Measurements from ENCODE around the gene NRIP1.

The NRIP1 gene

GRCh38 chr21:15061279-15061678, 3.5 kb downstream of the NRIP1 start:
- Histone ChIP-seq H3K4me1 (ENCODE audit: control insufficient read depth in 1 of 2, insufficient read depth in 1 of 2, low read depth in 1 of 2, low read length in 1 of 2) (peaks cover 62 to 83% of the 10 kb centered on the region in 2 experiments), H3K9me3 (no peaks in the 10 kb centered on the region), H3K27me3 (no peaks in the 10 kb centered on the region), H3K36me3 (no peaks in the 10 kb centered on the region), H3K4me3 (ENCODE audit: low read depth in 1 of 2, low read length in 1 of 2) (no peak overlapping the region), H3K27ac (peak overlapping the region; percentile 28)
- TF ChIP-seq, protein P1, sequence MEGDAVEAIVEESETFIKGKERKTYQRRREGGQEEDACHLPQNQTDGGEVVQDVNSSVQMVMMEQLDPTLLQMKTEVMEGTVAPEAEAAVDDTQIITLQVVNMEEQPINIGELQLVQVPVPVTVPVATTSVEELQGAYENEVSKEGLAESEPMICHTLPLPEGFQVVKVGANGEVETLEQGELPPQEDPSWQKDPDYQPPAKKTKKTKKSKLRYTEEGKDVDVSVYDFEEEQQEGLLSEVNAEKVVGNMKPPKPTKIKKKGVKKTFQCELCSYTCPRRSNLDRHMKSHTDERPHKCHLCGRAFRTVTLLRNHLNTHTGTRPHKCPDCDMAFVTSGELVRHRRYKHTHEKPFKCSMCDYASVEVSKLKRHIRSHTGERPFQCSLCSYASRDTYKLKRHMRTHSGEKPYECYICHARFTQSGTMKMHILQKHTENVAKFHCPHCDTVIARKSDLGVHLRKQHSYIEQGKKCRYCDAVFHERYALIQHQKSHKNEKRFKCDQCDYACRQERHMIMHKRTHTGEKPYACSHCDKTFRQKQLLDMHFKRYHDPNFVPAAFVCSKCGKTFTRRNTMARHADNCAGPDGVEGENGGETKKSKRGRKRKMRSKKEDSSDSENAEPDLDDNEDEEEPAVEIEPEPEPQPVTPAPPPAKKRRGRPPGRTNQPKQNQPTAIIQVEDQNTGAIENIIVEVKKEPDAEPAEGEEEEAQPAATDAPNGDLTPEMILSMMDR (IDR thresholded peaks at IDR 0.05): no peak

- H3K4me3 ChIP-seq (ENCODE audit: low read depth in 1 of 2, low read length in 1 of 2): no peak overlapping the region
Observed at GRCh38 chr21:15060543-15061175, 4.1 kb downstream of the NRIP1 start.

DNA sequence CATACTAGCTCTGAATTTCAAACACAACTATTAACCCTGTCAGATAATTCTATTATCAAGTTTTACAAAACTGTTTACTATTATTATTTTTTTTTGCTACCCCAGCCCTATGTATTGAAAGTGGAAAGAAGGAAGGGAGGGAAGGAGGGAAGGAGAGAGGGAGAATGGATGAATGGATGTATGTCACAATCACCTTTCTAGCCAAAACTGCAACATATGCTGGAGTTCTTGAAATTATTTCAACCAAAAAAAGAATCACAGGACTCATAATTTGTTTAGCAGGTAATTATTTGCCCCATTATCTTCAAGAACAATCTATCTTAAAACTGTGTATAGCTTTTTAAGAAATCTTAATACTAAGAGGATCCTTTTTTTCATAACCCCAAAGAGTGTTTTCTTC, 5.4 kb downstream of the NRIP1 start:
- no peaks in the 10 kb centered on the region for H3K27me3 ChIP-seq
- TF ChIP-seq, protein P1 (IDR thresholded peaks at IDR 0.05): no peak
- peaks cover 56 to 74% of the 10 kb centered on the region in 2 experiments for H3K4me1 ChIP-seq (ENCODE audit: control insufficient read depth in 1 of 2, insufficient read depth in 1 of 2, low read depth in 1 of 2, low read length in 1 of 2)
- H3K36me3 ChIP-seq: no peaks in the 10 kb centered on the region
- no peak overlapping the region for H3K27ac ChIP-seq
- no peaks in the 10 kb centered on the region for H3K9me3 ChIP-seq
- H3K4me3 ChIP-seq (ENCODE audit: low read depth in 1 of 2, low read length in 1 of 2): no peak overlapping the region

More at GRCh38 chr21:15060543-15061175, 4.1 kb downstream of the NRIP1 start:
- Histone ChIP-seq H3K27me3 (no peaks in the 10 kb centered on the region), H3K9me3 (no peaks in the 10 kb centered on the region), H3K4me1 (ENCODE audit: control insufficient read depth in 1 of 2, insufficient read depth in 1 of 2, low read depth in 1 of 2, low read length in 1 of 2) (peaks cover 57 to 77% of the 10 kb centered on the region in 2 experiments), H3K27ac (peak overlapping the region; percentile 28), H3K36me3 (no peaks in the 10 kb centered on the region)
- TF ChIP-seq, protein P1 (IDR thresholded peaks at IDR 0.05): no peak

DNA sequence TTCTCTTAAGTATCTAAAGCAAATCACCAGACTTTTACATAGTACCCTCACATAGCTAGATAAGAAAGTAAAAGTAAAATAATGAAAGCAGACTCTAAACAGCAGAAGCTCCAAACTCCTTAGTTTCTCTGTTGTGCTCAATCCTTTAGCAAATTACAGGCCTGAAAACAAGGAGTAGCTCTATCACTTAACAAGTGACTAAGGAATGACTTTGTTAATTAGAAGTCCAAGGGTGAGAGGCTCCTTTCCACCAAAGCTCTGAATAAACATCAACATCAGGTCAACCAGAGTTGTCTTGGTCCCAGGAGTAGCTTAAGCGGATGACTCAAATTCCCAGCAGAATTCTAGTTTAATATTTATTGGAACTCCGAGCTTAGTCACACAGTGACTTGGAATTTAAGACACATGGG, 5.9 kb downstream of the NRIP1 start:
- Histone ChIP-seq H3K4me3 (ENCODE audit: low read depth in 1 of 2, low read length in 1 of 2) (no peak overlapping the region), H3K27me3 (no peaks in the 10 kb centered on the region), H3K36me3 (no peaks in the 10 kb centered on the region), H3K4me1 (ENCODE audit: control insufficient read depth in 1 of 2, insufficient read depth in 1 of 2, low read depth in 1 of 2, low read length in 1 of 2) (peaks cover 55 to 71% of the 10 kb centered on the region in 2 experiments), H3K9me3 (no peaks in the 10 kb centered on the region), H3K27ac (no peak overlapping the region)
- TF ChIP-seq, protein P1 (IDR thresholded peaks at IDR 0.05): no peak

DNA sequence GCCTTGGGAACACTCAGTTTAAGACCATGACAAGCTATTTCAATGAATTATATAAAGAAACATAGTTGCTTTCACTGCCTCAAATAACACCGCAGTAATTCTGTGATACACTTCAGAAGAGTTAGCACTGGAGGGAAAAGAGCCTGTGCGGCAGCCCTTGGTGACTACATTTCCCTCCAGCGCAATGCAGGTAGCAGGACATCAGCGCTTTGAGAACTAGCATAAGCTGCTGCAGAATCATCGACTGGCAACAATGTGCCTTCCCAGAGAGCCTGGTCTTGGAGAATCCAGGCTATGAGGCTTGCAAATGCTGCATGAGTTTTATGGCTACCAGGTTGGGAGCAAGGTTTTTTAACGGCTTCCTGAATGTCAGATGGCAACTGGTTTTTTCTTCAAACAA, 7.5 kb downstream of the NRIP1 start:
- H3K4me3 ChIP-seq (ENCODE audit: low read depth in 1 of 2, low read length in 1 of 2): no peak overlapping the region
- no peaks in the 10 kb centered on the region for H3K9me3 ChIP-seq
- no peak overlapping the region for H3K27ac ChIP-seq
- no peaks in the 10 kb centered on the region for H3K27me3 ChIP-seq
- TF ChIP-seq, protein P1 (IDR thresholded peaks at IDR 0.05): no peak
- peaks cover 42 to 67% of the 10 kb centered on the region in 2 experiments for H3K4me1 ChIP-seq (ENCODE audit: control insufficient read depth in 1 of 2, insufficient read depth in 1 of 2, low read depth in 1 of 2, low read length in 1 of 2)
- H3K36me3 ChIP-seq: no peaks in the 10 kb centered on the region
